ENCODE results near the gene LRMDA. TPM values are rescaled to one million over a fixed set of nuclear protein-coding genes. Genes with fewer than 3 reads are reported as not detected.

Gene LRMDA
- total RNA-seq, 4 donors from 2014 or later: 1.4 to 23.1 (median 3.6) TPM

DNA sequence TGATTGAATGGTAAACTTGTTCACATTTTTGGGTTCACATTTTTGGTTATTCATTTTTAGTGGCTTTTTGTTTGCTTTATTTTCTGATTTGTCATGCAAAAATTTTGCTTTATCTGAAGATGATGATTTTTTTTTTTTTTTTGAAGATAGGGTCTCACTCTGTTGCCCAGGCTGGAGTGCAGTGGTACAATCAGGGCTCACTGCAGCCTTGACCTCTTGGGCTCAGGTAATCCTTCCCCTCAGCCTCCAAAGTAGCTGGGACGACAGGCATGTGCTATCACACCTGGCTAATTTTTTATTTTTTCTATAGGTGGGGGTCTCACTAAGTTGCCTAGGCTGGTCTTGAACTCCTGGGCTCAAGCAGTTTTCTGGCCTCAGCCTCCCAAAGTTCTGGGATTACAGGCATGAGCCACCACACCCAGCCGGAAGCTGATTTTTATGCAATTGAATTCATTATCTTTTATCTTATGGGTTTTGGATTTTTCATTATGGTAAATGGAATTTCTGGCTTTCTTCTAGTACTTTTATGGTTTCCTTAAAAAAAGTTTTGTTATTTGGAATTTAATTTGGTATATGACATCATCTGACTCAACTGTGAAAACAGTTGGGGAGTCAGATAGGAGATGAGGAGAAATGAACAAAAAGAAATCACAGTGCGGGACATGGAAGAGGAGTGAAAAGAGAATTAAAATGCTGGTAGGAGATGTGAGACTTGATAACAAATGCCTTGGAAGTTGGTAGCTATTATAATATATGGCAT, 158.7 kb downstream of the LRMDA start:
- no peak for TF ChIP-seq POLR2A (IDR thresholded peaks at IDR 0.05)
- TF ChIP-seq CTCF (IDR thresholded peaks at IDR 0.05): no peak
- no peaks in the 10 kb centered on the region for H3K27me3 ChIP-seq
- no peaks in the 10 kb centered on the region for H3K9me3 ChIP-seq
- H3K36me3 ChIP-seq: no peaks in the 10 kb centered on the region
- no peak overlapping the region for H3K4me3 ChIP-seq
- H3K27ac ChIP-seq: no peak overlapping the region
- no peaks in the 10 kb centered on the region for H3K4me1 ChIP-seq
- DNase-seq: no peak

DNA sequence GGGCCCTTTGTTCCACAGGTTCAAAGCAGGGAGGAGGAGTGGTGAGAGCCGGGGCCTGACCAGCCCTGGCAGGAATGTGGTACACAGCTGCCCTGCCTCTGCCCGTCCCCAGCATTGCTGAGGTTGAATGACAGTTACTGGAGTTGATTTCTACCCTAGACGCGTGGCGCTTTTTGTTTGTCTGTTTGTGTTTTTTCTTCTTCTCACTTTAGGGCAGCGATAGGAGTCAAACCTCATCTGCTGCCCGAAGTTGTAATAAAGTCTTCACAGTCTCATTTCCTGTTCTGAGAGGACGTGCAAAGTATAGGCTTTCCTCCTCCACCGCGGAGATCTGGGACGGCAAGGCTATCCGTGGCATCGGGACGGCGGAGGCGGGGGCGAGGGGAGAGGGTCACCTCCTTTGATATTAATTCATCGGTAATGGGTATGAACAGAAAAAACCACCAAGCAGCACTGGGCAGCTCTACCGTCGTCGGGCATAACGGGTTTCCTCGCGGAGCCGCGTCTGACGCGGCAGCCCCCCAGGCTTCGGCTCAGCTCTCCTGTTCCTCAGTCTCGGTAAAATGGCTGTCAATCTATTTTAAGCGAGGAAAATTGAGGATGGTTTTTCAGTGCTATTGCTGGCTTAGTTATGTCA, 160.8 kb downstream of the LRMDA start:
- H3K4me3 ChIP-seq: peak overlapping the region in 1 of 4 donors; percentile 17
- no peak overlapping the region for H3K27ac ChIP-seq
- H3K27me3 ChIP-seq: no peaks in the 10 kb centered on the region
- DNase-seq: no peak
- H3K9me3 ChIP-seq: no peaks in the 10 kb centered on the region
- no peak for TF ChIP-seq CTCF (IDR thresholded peaks at IDR 0.05)
- no peak for TF ChIP-seq POLR2A (IDR thresholded peaks at IDR 0.05)
- H3K4me1 ChIP-seq: no peaks in the 10 kb centered on the region
- no peaks in the 10 kb centered on the region for H3K36me3 ChIP-seq

GRCh38 chr10:75592791-75593643, 161.6 kb downstream of the LRMDA start:
- no peak for TF ChIP-seq POLR2A (IDR thresholded peaks at IDR 0.05)
- TF ChIP-seq CTCF (IDR thresholded peaks at IDR 0.05): no peak

DNA sequence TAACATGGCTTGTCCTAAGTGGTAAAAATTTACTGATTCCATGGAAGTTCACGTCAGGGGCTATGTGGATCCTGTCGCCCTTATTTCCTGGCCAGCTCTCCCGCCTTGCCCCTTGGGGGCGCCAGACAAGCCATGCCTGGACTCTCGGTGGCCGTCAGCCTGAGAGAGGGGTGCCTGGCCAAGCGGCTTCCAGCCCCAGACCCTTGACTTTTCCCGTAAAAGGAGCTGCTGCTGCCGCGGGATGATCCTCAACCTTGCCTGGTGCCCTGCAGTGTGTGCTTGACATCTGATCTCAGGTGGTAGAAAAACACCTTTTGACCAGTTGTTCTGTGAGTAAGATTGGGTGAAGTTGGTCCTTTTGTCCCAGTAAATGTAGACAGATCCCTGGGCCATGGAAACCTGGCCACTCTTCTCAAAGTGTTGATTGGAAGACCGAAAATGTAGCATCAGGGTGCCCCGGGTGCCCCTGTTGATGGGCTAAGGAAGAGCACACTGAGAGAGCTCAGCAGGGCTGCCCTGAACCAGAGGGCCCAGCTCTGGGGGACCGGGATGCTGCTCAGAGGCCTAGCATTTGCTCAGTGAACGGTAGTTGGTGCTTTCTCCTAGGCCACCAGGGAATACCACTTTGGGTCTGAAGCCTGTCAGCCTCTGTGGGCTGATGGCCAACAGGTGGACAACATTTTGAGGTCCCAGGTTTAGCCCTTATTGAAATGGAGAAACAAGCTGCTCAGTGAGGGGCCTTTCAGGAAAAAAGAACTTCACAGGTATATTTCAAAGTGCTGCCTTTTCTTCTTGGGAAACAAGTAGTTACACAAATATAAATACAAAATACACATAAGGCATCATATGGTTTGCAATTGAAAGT, 162.5 kb downstream of the LRMDA start:
- Histone ChIP-seq H3K4me1 (no peaks in the 10 kb centered on the region), H3K27me3 (no peaks in the 10 kb centered on the region)
- TF ChIP-seq POLR2A (IDR thresholded peaks at IDR 0.05) (no peak), CTCF (IDR thresholded peaks at IDR 0.05) (no peak)

More at GRCh38 chr10:75592791-75593643, 161.6 kb downstream of the LRMDA start:
- no peaks in the 10 kb centered on the region for H3K9me3 ChIP-seq
- H3K27ac ChIP-seq: no peak overlapping the region
- DNase-seq: no peak
- H3K27me3 ChIP-seq: no peaks in the 10 kb centered on the region
- H3K4me1 ChIP-seq: no peaks in the 10 kb centered on the region
- H3K36me3 ChIP-seq: no peaks in the 10 kb centered on the region
- peak overlapping the region in 1 of 4 donors; percentile 17 for H3K4me3 ChIP-seq

More for the DNA sequence above, 162.5 kb downstream of the LRMDA start:
- H3K4me3 ChIP-seq: no peak overlapping the region
- H3K36me3 ChIP-seq: no peaks in the 10 kb centered on the region
- DNase-seq: no peak
- H3K27ac ChIP-seq: no peak overlapping the region
- H3K9me3 ChIP-seq: no peaks in the 10 kb centered on the region
